ENCODE results near the gene HADHA. TPM values are rescaled to one million over a fixed set of nuclear protein-coding genes. Genes with fewer than 3 reads are reported as not detected.

HADHA gene
- total RNA-seq, 2 experiments from 2014 or later, result 126 to 150 TPM

DNA sequence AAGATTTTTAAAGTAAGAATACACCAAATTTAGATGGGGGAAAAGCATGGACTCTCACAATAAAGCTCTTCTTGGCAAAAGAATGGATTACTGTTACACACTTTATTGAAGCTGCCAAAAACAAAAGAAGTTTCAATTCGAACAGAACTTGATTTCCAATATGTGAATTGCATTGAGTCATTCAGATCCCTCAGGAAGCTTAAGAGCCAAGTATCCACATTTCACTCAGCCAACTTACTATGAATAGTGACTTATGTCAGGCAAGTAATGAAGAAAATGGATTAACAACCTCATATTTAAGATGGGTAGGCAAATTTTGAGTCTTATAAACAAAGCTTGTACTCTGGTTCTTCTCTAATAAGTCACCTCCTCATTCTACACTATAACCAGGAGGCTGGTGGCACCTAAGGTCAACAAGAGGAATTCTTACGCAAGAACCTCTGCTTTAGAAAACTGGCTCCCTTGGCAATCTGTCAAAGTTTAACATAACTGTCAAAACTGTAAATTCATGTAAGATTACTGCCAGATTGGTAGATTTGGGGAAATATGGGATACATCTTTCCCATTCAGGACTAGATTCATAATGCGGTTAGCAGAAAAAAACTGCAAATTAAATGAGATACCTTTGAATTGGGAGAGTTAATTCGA, 6.0 kb downstream of the HADHA start:
- ChIA-PET CTCF (ENCODE audit: unreplicated experiment) (no interaction called here), POLR2A (interaction anchor here (0.9 to 1.0 kb wide), 2 partner anchors 8 kb away, joined by 3 read pairs; no protein-coding TSS in a partner anchor)
- TF ChIP-seq EZH2phosphoT487 (IDR thresholded peaks at IDR 0.05; ENCODE audit: borderline replicate concordance, low read depth, low read length), result no peak
- TF ChIP-seq, protein P1, sequence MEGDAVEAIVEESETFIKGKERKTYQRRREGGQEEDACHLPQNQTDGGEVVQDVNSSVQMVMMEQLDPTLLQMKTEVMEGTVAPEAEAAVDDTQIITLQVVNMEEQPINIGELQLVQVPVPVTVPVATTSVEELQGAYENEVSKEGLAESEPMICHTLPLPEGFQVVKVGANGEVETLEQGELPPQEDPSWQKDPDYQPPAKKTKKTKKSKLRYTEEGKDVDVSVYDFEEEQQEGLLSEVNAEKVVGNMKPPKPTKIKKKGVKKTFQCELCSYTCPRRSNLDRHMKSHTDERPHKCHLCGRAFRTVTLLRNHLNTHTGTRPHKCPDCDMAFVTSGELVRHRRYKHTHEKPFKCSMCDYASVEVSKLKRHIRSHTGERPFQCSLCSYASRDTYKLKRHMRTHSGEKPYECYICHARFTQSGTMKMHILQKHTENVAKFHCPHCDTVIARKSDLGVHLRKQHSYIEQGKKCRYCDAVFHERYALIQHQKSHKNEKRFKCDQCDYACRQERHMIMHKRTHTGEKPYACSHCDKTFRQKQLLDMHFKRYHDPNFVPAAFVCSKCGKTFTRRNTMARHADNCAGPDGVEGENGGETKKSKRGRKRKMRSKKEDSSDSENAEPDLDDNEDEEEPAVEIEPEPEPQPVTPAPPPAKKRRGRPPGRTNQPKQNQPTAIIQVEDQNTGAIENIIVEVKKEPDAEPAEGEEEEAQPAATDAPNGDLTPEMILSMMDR (conservative IDR thresholded peaks at IDR 0.05; ENCODE audit: low read length), result no peak
- Histone ChIP-seq H2AFZ (ENCODE audit: low read length) (no peak overlapping the region), H4K20me1 (ENCODE audit: insufficient read depth, low read length) (peaks cover 6% of the 10 kb centered on the region; the same call in 1 of the 2 replicates), H3K27ac (ENCODE audit: low read depth, low read length, poor library complexity, severe bottlenecking) (no peak overlapping the region), H3K79me2 (ENCODE audit: insufficient read depth, low read depth, low read length) (peaks cover 50% of the 10 kb centered on the region), H3K36me3 (ENCODE audit: insufficient read depth, low read length) (peaks cover 64% of the 10 kb centered on the region), H3K4me2 (ENCODE audit: low read length) (no peak overlapping the region), H3K9me3 (ENCODE audit: low read length) (no peaks in the 10 kb centered on the region), H3K9me2 (ENCODE audit: insufficient read depth, low read length) (no peaks in the 10 kb centered on the region), H3K4me3 (ENCODE audit: low read depth, low read length, poor library complexity, severe bottlenecking) (no peak overlapping the region), H3K4me1 (ENCODE audit: insufficient read depth, low read length, poor library complexity, severe bottlenecking) (peaks cover 22% of the 10 kb centered on the region)
- BruUV-seq (replicated peaks), result no TSS peak
- intact Hi-C loops (cut with micrococcal nuclease; ENCODE audit: unreplicated experiment), result loop anchor here (5.0 kb wide), 1 partner anchor 94 kb away; no protein-coding TSS in a partner anchor
- no peak for DNase-seq (ENCODE audit: low spot score)

DNA sequence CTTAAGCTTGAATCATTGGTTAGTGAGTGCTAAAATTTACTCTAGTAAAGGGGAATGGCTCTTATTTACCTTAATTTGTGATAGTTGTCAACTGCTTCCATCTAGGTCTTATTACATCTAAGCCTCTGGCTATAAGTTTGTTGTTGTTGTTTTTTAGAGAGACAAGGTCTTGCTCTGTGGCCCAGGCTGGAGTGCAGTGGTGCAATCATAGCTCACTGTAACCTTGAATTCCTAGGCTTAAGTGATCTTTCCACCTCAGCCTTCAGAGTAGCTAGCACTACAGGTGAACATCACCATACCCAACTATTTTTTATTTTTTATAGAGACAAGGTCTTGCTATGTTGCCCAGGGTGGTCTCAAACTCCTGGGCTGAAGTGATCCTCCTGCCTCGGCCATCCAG, 6.6 kb downstream of the HADHA start:
- peaks cover 22% of the 10 kb centered on the region for H3K4me1 ChIP-seq (ENCODE audit: insufficient read depth, low read length, poor library complexity, severe bottlenecking)
- H3K4me3 ChIP-seq (ENCODE audit: low read depth, low read length, poor library complexity, severe bottlenecking), result no peak overlapping the region
- H4K20me1 ChIP-seq (ENCODE audit: insufficient read depth, low read length), result peaks cover 6% of the 10 kb centered on the region; the same call in 1 of the 2 replicates
- no peak for DNase-seq (ENCODE audit: low spot score)
- peaks cover 69% of the 10 kb centered on the region for H3K36me3 ChIP-seq (ENCODE audit: insufficient read depth, low read length)
- H2AFZ ChIP-seq (ENCODE audit: low read length), result no peak overlapping the region
- no peak overlapping the region for H3K27ac ChIP-seq (ENCODE audit: low read depth, low read length, poor library complexity, severe bottlenecking)
- ChIA-PET POLR2A (interaction anchor here (0.9 kb wide), 1 partner anchor 8 kb away, joined by 3 read pairs; no protein-coding TSS in a partner anchor), CTCF (ENCODE audit: unreplicated experiment) (no interaction called here)
- intact Hi-C loops (cut with micrococcal nuclease; ENCODE audit: unreplicated experiment), result loop anchor here (5.0 kb wide), 1 partner anchor 94 kb away; no protein-coding TSS in a partner anchor
- no peak overlapping the region for H3K4me2 ChIP-seq (ENCODE audit: low read length)
- TF ChIP-seq EZH2phosphoT487 (IDR thresholded peaks at IDR 0.05; ENCODE audit: borderline replicate concordance, low read depth, low read length), result no peak
- TF ChIP-seq, protein P1 (conservative IDR thresholded peaks at IDR 0.05; ENCODE audit: low read length), result no peak
- BruUV-seq (replicated peaks), result no TSS peak
- no peaks in the 10 kb centered on the region for H3K9me3 ChIP-seq (ENCODE audit: low read length)
- peaks cover 44% of the 10 kb centered on the region for H3K79me2 ChIP-seq (ENCODE audit: insufficient read depth, low read depth, low read length)
- H3K9me2 ChIP-seq (ENCODE audit: insufficient read depth, low read length), result no peaks in the 10 kb centered on the region

GRCh38 chr2:26235089-26235488, 9.3 kb downstream of the HADHA start:
- no peak overlapping the region for H3K4me3 ChIP-seq (ENCODE audit: low read depth, low read length, poor library complexity, severe bottlenecking)
- BruUV-seq (replicated peaks), result no TSS peak
- H3K27ac ChIP-seq (ENCODE audit: low read depth, low read length, poor library complexity, severe bottlenecking), result no peak overlapping the region
- intact Hi-C loops (cut with micrococcal nuclease; ENCODE audit: unreplicated experiment), result loop anchor here (5.0 kb wide), 1 partner anchor 97 kb away; no protein-coding TSS in a partner anchor
- no peak for TF ChIP-seq EZH2phosphoT487 (IDR thresholded peaks at IDR 0.05; ENCODE audit: borderline replicate concordance, low read depth, low read length)
- TF ChIP-seq, protein P1 (conservative IDR thresholded peaks at IDR 0.05; ENCODE audit: low read length), result peak; percentile 45; the same call in 1 of the 2 replicates
- H4K20me1 ChIP-seq (ENCODE audit: insufficient read depth, low read length), result peaks cover 2% of the 10 kb centered on the region; the same call in 1 of the 2 replicates
- no peak for DNase-seq (ENCODE audit: low spot score)
- no peaks in the 10 kb centered on the region for H3K9me3 ChIP-seq (ENCODE audit: low read length)
- H3K36me3 ChIP-seq (ENCODE audit: insufficient read depth, low read length), result peaks cover 97% of the 10 kb centered on the region
- no peaks in the 10 kb centered on the region for H3K9me2 ChIP-seq (ENCODE audit: insufficient read depth, low read length)
- POLR2A ChIA-PET, result no interaction called here
- peaks cover 16% of the 10 kb centered on the region for H3K79me2 ChIP-seq (ENCODE audit: insufficient read depth, low read depth, low read length)
- CTCF ChIA-PET (ENCODE audit: unreplicated experiment), result no interaction called here
- no peak overlapping the region for H2AFZ ChIP-seq (ENCODE audit: low read length)
- no peak overlapping the region for H3K4me2 ChIP-seq (ENCODE audit: low read length)
- no peaks in the 10 kb centered on the region for H3K4me1 ChIP-seq (ENCODE audit: insufficient read depth, low read length, poor library complexity, severe bottlenecking)

Measured in OCI-LY7 (cell line).